Peyer's patch (tissue), 4 donors: ENCODE measurements around the gene SMC5. TPM values are rescaled to one million over a fixed set of nuclear protein-coding genes. Genes with fewer than 3 reads are reported as not detected.

Experiments
- DNase-seq, 3 donors: peaks; one replicate each; pipeline ENCODE4 v3.0.0-alpha.2; 2017 to 2019
- H3K27ac ChIP-seq, 4 donors: fragments of 200-600 bp; sonication (generic); one replicate each; pipeline ENCODE4 v1.5.1; 2016 to 2019
- H3K27me3 ChIP-seq, 2 donors: fragments of 200-600 bp; sonication (generic); one replicate each; pipeline ENCODE4 v1.5.1; 2019
- H3K36me3 ChIP-seq, 3 donors: fragments of 200-600 bp; sonication (generic); one replicate each; pipeline ENCODE4 v1.5.1; 2016 to 2019
- H3K4me1 ChIP-seq, 4 donors: fragments of 200-600 bp; sonication (generic); one replicate each; pipeline ENCODE4 v1.5.1; 2016 to 2019
- H3K4me3 ChIP-seq, 4 donors: fragments of 200-600 bp; sonication (generic); 1 replicate in 3 of 4; 2 replicates in 1 of 4; pipeline ENCODE4 v1.5.1; 2016 to 2019; ENCODE audit warnings: mild to moderate bottlenecking in 1 of 4
- H3K9me3 ChIP-seq, 4 donors: fragments of 200-600 bp; sonication (generic); one replicate each; pipeline ENCODE4 v1.5.1; 2016 to 2019; ENCODE audit warnings: mild to moderate bottlenecking in 1 of 4
- POLR2A ChIP-seq, 2 donors: fragments of 450-650 bp; IDR thresholded peaks; one replicate each; pipeline ENCODE4 v1.5.1; 2017; ENCODE audit warnings: antibody characterized with exemption in 2 of 2, mild to moderate bottlenecking in 2 of 2, moderate library complexity in 2 of 2
- total RNA-seq, 4 donors: library from RNA; depleted of rRNA; stranded (reverse); fragments of >200 nt; gene quantifications; one replicate each; pipeline ENCODE4 v1.1.0, GENCODE V29; 2016
- TF ChIP-seq, protein P1 (sequence below), 6 experiments: fragments of 450-650 bp in 4 of 6; fragments of 200-600 bp in 2 of 6; sonication (generic) in 1 of 6; IDR thresholded peaks; one replicate each; pipeline ENCODE4 v1.5.1; 2017 to 2019; ENCODE audit warnings: antibody characterized with exemption in 6 of 6, mild to moderate bottlenecking in 3 of 6, moderate library complexity in 1 of 6

SMC5 gene
- total RNA-seq, 4 donors from 2014 or later: 23.3 to 235 (median 86.5) TPM

DNA sequence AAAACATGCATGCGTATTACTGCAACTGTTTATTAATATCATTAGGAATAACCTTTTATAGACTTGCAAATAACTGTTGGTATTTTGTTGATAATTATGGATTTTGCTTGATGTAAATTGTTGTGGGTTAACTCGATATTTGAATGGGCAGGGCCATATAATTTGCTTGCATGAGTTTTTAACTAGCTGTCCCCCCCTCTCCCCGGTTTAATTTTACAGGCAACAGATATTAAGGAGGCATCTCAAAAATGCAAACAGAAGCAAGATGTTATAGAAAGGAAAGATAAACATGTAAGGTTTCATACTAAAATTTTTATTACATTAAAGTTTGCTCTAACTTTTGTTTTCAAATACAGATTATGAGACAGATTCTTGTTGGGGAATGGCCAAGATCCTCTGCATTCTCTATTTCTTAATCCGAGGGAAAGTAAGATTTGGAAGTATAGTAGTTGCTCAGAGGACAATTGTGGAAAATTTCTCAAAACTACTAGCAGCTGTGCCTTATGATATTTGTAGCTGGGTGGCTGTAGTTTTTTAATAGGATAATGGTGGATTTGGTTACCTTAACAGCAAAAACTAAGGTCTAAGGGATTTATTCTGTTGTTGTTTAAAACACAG lies 27.3 kb downstream of the SMC5 start:
- H3K4me1 ChIP-seq: no peaks in the 10 kb centered on the region

DNA sequence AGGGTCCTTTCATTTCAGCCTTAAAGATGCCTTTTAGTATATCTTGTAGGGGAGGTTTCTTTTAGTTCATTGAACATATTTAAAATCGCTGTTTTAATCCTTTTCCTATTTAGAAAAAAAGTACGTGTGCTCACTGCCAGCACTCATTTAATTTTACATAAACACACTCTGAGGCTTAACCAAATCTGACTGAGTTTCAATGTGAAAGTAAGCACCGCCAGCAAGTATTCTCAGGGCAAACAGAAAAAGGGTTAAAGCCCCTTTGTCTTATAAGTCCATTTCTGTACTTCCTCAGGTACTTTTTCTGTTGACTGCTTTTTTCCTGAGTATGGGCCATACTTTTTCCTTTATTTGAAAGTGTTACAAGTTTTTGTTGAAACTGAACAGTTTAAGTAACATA lies 31.8 kb downstream of the SMC5 start:
- DNase-seq: no peak
- Histone ChIP-seq H3K27me3 (no peaks in the 10 kb centered on the region), H3K9me3 (no peaks in the 10 kb centered on the region), H3K36me3 (peaks cover 0 to 23% (median 0%) of the 10 kb centered on the region in 3 donors), H3K4me1 (no peaks in the 10 kb centered on the region), H3K4me3 (no peak overlapping the region), H3K27ac (no peak overlapping the region)
- TF ChIP-seq, protein P1, sequence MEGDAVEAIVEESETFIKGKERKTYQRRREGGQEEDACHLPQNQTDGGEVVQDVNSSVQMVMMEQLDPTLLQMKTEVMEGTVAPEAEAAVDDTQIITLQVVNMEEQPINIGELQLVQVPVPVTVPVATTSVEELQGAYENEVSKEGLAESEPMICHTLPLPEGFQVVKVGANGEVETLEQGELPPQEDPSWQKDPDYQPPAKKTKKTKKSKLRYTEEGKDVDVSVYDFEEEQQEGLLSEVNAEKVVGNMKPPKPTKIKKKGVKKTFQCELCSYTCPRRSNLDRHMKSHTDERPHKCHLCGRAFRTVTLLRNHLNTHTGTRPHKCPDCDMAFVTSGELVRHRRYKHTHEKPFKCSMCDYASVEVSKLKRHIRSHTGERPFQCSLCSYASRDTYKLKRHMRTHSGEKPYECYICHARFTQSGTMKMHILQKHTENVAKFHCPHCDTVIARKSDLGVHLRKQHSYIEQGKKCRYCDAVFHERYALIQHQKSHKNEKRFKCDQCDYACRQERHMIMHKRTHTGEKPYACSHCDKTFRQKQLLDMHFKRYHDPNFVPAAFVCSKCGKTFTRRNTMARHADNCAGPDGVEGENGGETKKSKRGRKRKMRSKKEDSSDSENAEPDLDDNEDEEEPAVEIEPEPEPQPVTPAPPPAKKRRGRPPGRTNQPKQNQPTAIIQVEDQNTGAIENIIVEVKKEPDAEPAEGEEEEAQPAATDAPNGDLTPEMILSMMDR (IDR thresholded peaks at IDR 0.05): no peak
- no peak for TF ChIP-seq POLR2A (IDR thresholded peaks at IDR 0.05)

More for the DNA sequence above, 27.3 kb downstream of the SMC5 start:
- peaks cover 0 to 39% (median 0%) of the 10 kb centered on the region in 3 donors for H3K36me3 ChIP-seq
- H3K4me3 ChIP-seq: no peak overlapping the region
- TF ChIP-seq POLR2A (IDR thresholded peaks at IDR 0.05): no peak
- TF ChIP-seq, protein P1 (IDR thresholded peaks at IDR 0.05): no peak
- no peak overlapping the region for H3K27ac ChIP-seq
- no peak for DNase-seq
- no peaks in the 10 kb centered on the region for H3K27me3 ChIP-seq
- no peaks in the 10 kb centered on the region for H3K9me3 ChIP-seq

DNA sequence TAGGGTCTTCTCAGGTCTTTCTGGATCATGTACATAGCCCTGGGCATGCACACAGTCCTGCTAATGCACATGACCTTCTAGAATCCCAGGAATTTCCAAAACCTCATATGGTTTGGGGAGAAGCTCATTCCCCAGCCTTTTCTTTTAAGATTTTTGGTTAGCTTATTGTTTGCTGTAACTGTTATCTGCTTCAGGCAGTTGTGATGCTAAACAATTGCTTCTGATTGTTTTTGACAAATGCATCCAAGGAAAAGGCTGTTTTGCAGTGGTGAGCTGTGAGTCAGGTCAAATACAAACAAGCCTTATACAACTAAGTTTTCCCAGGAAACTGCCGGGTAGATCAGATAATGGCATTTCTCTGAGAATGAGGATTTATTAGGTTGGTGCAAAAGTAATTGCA lies 32.7 kb downstream of the SMC5 start:
- H3K36me3 ChIP-seq: peaks cover 0 to 23% (median 0%) of the 10 kb centered on the region in 3 donors
- no peak overlapping the region for H3K4me3 ChIP-seq
- DNase-seq: no peak
- no peaks in the 10 kb centered on the region for H3K4me1 ChIP-seq
- no peaks in the 10 kb centered on the region for H3K9me3 ChIP-seq
- no peaks in the 10 kb centered on the region for H3K27me3 ChIP-seq
- no peak for TF ChIP-seq POLR2A (IDR thresholded peaks at IDR 0.05)
- TF ChIP-seq, protein P1 (IDR thresholded peaks at IDR 0.05): no peak
- H3K27ac ChIP-seq: no peak overlapping the region

DNA sequence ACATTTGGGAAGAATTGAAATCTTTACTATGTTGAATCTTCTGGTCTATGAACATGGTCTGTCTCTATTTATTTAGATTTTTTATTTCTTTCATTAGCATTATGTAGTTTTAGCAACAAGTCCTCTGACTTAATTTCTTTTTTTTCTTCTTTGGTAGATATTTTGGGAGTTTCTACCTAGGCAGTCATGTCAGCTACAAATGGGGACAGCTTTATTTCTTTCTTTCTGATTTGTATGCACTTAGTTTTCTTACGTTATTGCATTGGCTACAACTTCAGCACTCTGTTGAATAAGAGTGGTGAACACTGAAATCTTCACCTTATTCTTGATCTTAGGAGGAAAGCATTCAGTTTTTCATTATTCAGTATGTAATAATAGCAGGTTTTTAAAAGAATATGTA lies 33.5 kb downstream of the SMC5 start:
- no peak for TF ChIP-seq POLR2A (IDR thresholded peaks at IDR 0.05)
- TF ChIP-seq, protein P1 (IDR thresholded peaks at IDR 0.05): no peak

DNA sequence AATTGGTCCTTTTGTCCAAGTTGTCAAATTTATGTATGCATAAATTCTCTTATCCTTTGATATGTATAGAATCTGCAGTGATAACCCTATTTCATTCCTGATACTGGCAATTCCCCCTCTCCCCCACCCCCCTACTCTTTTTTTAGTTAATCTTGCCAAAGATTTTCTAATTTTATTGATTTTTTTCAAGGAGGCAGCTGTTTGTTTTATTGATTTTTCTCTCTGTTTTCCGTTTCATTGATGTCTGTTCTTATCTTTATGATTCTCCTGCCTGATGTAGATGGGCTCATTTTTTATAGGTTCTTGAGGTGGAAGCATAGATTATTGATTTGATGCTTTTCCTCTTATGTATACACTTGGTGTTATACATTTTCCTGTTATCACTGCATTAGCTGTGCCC lies 34.4 kb downstream of the SMC5 start:
- H3K36me3 ChIP-seq: peaks cover 0 to 21% (median 0%) of the 10 kb centered on the region in 3 donors
- no peaks in the 10 kb centered on the region for H3K9me3 ChIP-seq
- H3K27ac ChIP-seq: no peak overlapping the region
- no peak overlapping the region for H3K4me3 ChIP-seq
- H3K27me3 ChIP-seq: no peaks in the 10 kb centered on the region
- DNase-seq: no peak
- TF ChIP-seq POLR2A (IDR thresholded peaks at IDR 0.05): no peak
- TF ChIP-seq, protein P1 (IDR thresholded peaks at IDR 0.05): no peak
- no peaks in the 10 kb centered on the region for H3K4me1 ChIP-seq

More for the DNA sequence above, 33.5 kb downstream of the SMC5 start:
- Histone ChIP-seq H3K9me3 (no peaks in the 10 kb centered on the region), H3K27ac (no peak overlapping the region), H3K36me3 (peaks cover 0 to 16% (median 0%) of the 10 kb centered on the region in 3 donors), H3K27me3 (no peaks in the 10 kb centered on the region), H3K4me1 (no peaks in the 10 kb centered on the region), H3K4me3 (no peak overlapping the region)
- no peak for DNase-seq
